Natural killer cell (primary cell): ENCODE measurements around the gene PTX4. TPM values are rescaled to one million over a fixed set of nuclear protein-coding genes. Genes with fewer than 3 reads are reported as not detected.

ENCODE experiments used
- ATAC-seq, 3 donors: fragments of 150-1000 bp in 2 of 3; fragments of 200-7000 bp in 1 of 3; cut with Tn5 transposase; 1 replicate in 1 of 3; 2 replicates in 2 of 3; pipeline ENCODE4 v1.10.0; 2021; ENCODE audit warnings: mild to moderate bottlenecking in 2 of 3, moderate library complexity in 2 of 3
- DNase-seq, 2 donors: peaks; one replicate each; pipeline versions ENCODE4 v3.0.0 to v3.0.0-alpha.2; 2013 to 2021; ENCODE audit warnings: mixed read lengths in 1 of 2
- H3K27ac ChIP-seq: one replicate; pipeline ENCODE4 v1.5.1; 2013; ENCODE audit warnings: mild to moderate bottlenecking, low read length
- H3K27me3 ChIP-seq: one replicate; pipeline ENCODE4 v1.6.1; 2013; ENCODE audit warnings: low read length; ENCODE audit not compliant: control insufficient read depth, insufficient read depth
- H3K36me3 ChIP-seq: one replicate; pipeline ENCODE4 v1.6.1; 2013; ENCODE audit warnings: low read length; ENCODE audit not compliant: control insufficient read depth, insufficient read depth
- H3K4me1 ChIP-seq: one replicate; pipeline ENCODE4 v1.6.1; 2013; ENCODE audit warnings: low read length; ENCODE audit not compliant: control insufficient read depth, insufficient read depth
- H3K4me3 ChIP-seq: one replicate; pipeline ENCODE4 v1.5.1; 2013; ENCODE audit warnings: low read length
- H3K9me3 ChIP-seq: one replicate; pipeline ENCODE4 v1.6.1; 2013; ENCODE audit warnings: low read length; ENCODE audit not compliant: control insufficient read depth, insufficient read depth
- H3K27ac Mint-ChIP-seq, 2 donors: one replicate each; pipeline ENCODE4 v1.8.0; 2022; ENCODE audit warnings: mild to moderate bottlenecking in 2 of 2, mixed read lengths in 2 of 2, moderate library complexity in 1 of 2
- H3K27me3 Mint-ChIP-seq, 2 donors: one replicate each; pipeline ENCODE4 v1.8.0; 2022; ENCODE audit warnings: low read depth in 2 of 2, mixed read lengths in 2 of 2
- H3K36me3 Mint-ChIP-seq: one replicate; pipeline ENCODE4 v1.8.0; 2022; ENCODE audit warnings: mixed read lengths
- H3K4me1 Mint-ChIP-seq, 2 donors: one replicate each; pipeline ENCODE4 v1.8.0; 2022; ENCODE audit warnings: mixed read lengths in 2 of 2
- H3K4me3 Mint-ChIP-seq: one replicate; pipeline ENCODE4 v1.8.0; 2022; ENCODE audit warnings: mild to moderate bottlenecking, moderate library complexity, mixed read lengths
- H3K9me3 Mint-ChIP-seq, 2 donors: one replicate each; pipeline ENCODE4 v1.8.0; 2022; ENCODE audit warnings: mixed read lengths in 2 of 2
- CTCF ChIP-seq: fragments of 200-600 bp; IDR thresholded peaks from one replicate; pipeline ENCODE4 v1.8.0; 2022; ENCODE audit warnings: antibody characterized with exemption
- WGBS: methylation state at CpG from one replicate; pipeline ENCODE4 v1.1.7; 2013; ENCODE audit warnings: missing lambda C conversion rate; ENCODE audit not compliant: insufficient coverage; 5-methylcytosine and 5-hydroxymethylcytosine counted together
- intact Hi-C: fragments of 100-400 bp; cut with micrococcal nuclease; formaldehyde crosslinking; loops from one replicate; pipeline ENCODE4 v1.14.2; 2022
- total RNA-seq, 4 donors: library from RNA; stranded (reverse); fragments of 120-200 nt in 1 of 4; gene quantifications; one replicate each; pipeline versions ENCODE4 v1.2.3 to v1.2.4, GENCODE V29; 2013 to 2022

Gene PTX4
- total RNA-seq, 3 donors from 2014 or later (not counting 1 experiment from before 2014, with no cell fraction given), result 0.31 TPM; not detected in 2

- peaks cover 15% of the 10 kb centered on the region for H3K4me1 ChIP-seq
- WGBS, result 95% methylated on average over 22 of the region's 22 CpGs
- H3K36me3 ChIP-seq, result no peaks in the 10 kb centered on the region
- no peaks in the 10 kb centered on the region for H3K9me3 ChIP-seq
- no peak overlapping the region for H3K27ac ChIP-seq
- no peaks in the 10 kb centered on the region for H3K27me3 ChIP-seq
- Mint-ChIP-seq H3K9me3 (no peaks in the 10 kb centered on the region), H3K36me3 (no peaks in the 10 kb centered on the region), H3K27me3 (no peaks in the 10 kb centered on the region), H3K4me3 (no peak overlapping the region), H3K27ac (no peak overlapping the region), H3K4me1 (no peaks in the 10 kb centered on the region)
- ATAC-seq (no peak), DNase-seq (no peak)
- intact Hi-C loops, result no loop called here
- no peak overlapping the region for H3K4me3 ChIP-seq
- TF ChIP-seq CTCF, result no peak
These were observed 51.1 kb downstream of the PTX4 start for GRCh38 chr16:1437606-1438005.

GRCh38 chr16:1436731-1437355 is 51.9 kb downstream of the PTX4 start:
- WGBS, result 94% methylated on average over 47 of the region's 47 CpGs
- no peak overlapping the region for H3K27ac ChIP-seq
- H3K4me3 ChIP-seq, result no peak overlapping the region
- no peaks in the 10 kb centered on the region for H3K27me3 ChIP-seq
- Mint-ChIP-seq H3K9me3 (no peaks in the 10 kb centered on the region), H3K27me3 (no peaks in the 10 kb centered on the region), H3K36me3 (no peaks in the 10 kb centered on the region), H3K27ac (no peak overlapping the region), H3K4me1 (peaks cover 0 to 6% of the 10 kb centered on the region in 2 donors), H3K4me3 (no peak overlapping the region)
- ATAC-seq (no peak), DNase-seq (no peak)
- H3K36me3 ChIP-seq, result no peaks in the 10 kb centered on the region
- H3K9me3 ChIP-seq, result no peaks in the 10 kb centered on the region
- TF ChIP-seq CTCF, result no peak
- H3K4me1 ChIP-seq, result peaks cover 22% of the 10 kb centered on the region
- intact Hi-C loops, result no loop called here

- Histone ChIP-seq H3K27ac (no peak overlapping the region), H3K9me3 (no peaks in the 10 kb centered on the region), H3K27me3 (no peaks in the 10 kb centered on the region), H3K4me1 (peaks cover 29% of the 10 kb centered on the region), H3K4me3 (no peak overlapping the region), H3K36me3 (no peaks in the 10 kb centered on the region)
- Mint-ChIP-seq H3K27ac (no peak overlapping the region), H3K36me3 (no peaks in the 10 kb centered on the region), H3K4me1 (peaks cover 0 to 7% of the 10 kb centered on the region in 2 donors), H3K4me3 (no peak overlapping the region), H3K27me3 (no peaks in the 10 kb centered on the region), H3K9me3 (no peaks in the 10 kb centered on the region)
- intact Hi-C loops, result no loop called here
- TF ChIP-seq CTCF, result no peak
- ATAC-seq, result no peak
- no peak for DNase-seq
- 93% methylated on average over 32 of the region's 32 CpGs for WGBS
These were observed 52.6 kb downstream of the PTX4 start for GRCh38 chr16:1435921-1436697.

Other genes starting within 250 kb of the PTX4 start
- 10 to 100 TPM in 1 of 3 donors, under 1 TPM in 1, not detected in 1; 0.82 to 13.4 TPM for gene TPSAB1, start 248.2 kb downstream of the PTX4 start, total RNA-seq
- 1 to 10 TPM in 1 of 3 donors, not detected in 2; 3.2 TPM for gene TPSD1, start 232.9 kb downstream of the PTX4 start, total RNA-seq
- gene UBE2I, start 179.3 kb downstream of the PTX4 start, total RNA-seq, result 100 to 1,000 TPM; 367 to 412 (median 383) TPM
- 10 to 100 TPM; 17.7 to 21.7 (median 19.9) TPM for gene BAIAP3, start 155.3 kb downstream of the PTX4 start, total RNA-seq
- gene TSR3, start 137.1 kb downstream of the PTX4 start, total RNA-seq, result 10 to 100 TPM; 29.4 to 34.7 (median 29.7) TPM
- gene GNPTG, start 137.0 kb downstream of the PTX4 start, total RNA-seq, result 10 to 100 TPM; 58.7 to 65.9 (median 62.0) TPM
- 100 to 1,000 TPM; 114 to 130 (median 127) TPM for gene UNKL, start 74.2 kb downstream of the PTX4 start, total RNA-seq
- gene UQCC4, start 68.2 kb downstream of the PTX4 start, total RNA-seq, result 10 to 100 TPM; 10.9 to 13.6 (median 11.5) TPM
- under 1 TPM; 0.68 to 0.96 (median 0.83) TPM for gene PERCC1, start 57.9 kb downstream of the PTX4 start, total RNA-seq
- 1 to 10 TPM in 2 of 3 donors, under 1 TPM in 1; 0.88 to 1.8 (median 1.6) TPM for gene CCDC154, start 44.4 kb downstream of the PTX4 start, total RNA-seq
- gene CLCN7, start 13.9 kb downstream of the PTX4 start, total RNA-seq, result 100 to 1,000 TPM; 117 to 125 (median 118) TPM
- gene TELO2, start 4.4 kb upstream of the PTX4 start, total RNA-seq, result 10 to 100 TPM; 45.5 to 50.0 (median 46.5) TPM
- 10 to 100 TPM in 1 of 3 donors, 1 to 10 TPM in 2; 3.3 to 14.1 (median 7.8) TPM for gene TMEM204, start 44.7 kb upstream of the PTX4 start, total RNA-seq
- gene IFT140, start 123.1 kb upstream of the PTX4 start, total RNA-seq, result 1 to 10 TPM; 6.5 to 8.9 (median 6.5) TPM
- gene CRAMP1, start 123.4 kb upstream of the PTX4 start, total RNA-seq, result 10 to 100 TPM; 47.8 to 49.8 (median 49.6) TPM
- 10 to 100 TPM; 12.2 to 28.4 (median 14.2) TPM for gene JPT2, start 189.3 kb upstream of the PTX4 start, total RNA-seq
- 100 to 1,000 TPM; 272 to 291 (median 285) TPM for gene MAPK8IP3, start 217.3 kb upstream of the PTX4 start, total RNA-seq